SK-N-DZ (cell line): ENCODE measurements around the gene TECTB. TPM values are rescaled to one million over a fixed set of nuclear protein-coding genes. Genes with fewer than 3 reads are reported as not detected.
"Not testable (repeated sequence)": the region's sequence is repeated elsewhere in the genome, so short reads cannot be mapped to it uniquely, and the experiment has no call there.

Experiments used
- DNase-seq: peaks from one replicate; pipeline ENCODE4 v3.0.0-alpha.2; 2015; ENCODE audit warnings: low spot score
- polyA plus RNA-seq, 2 experiments: library from polyadenylated mRNA; depleted of rRNA; stranded (reverse); fragments of >200 nt; gene quantifications; 2 replicates each; pipeline ENCODE4 v1.2.3, GENCODE V29; 2014

TECTB gene
- not detected in 2 replicates for polyA plus RNA-seq (2014; cell fraction: cytosol; rRNA removed)
- polyA plus RNA-seq (2014; cell fraction: nucleus; rRNA removed): not detected in 2 replicates

DNA sequence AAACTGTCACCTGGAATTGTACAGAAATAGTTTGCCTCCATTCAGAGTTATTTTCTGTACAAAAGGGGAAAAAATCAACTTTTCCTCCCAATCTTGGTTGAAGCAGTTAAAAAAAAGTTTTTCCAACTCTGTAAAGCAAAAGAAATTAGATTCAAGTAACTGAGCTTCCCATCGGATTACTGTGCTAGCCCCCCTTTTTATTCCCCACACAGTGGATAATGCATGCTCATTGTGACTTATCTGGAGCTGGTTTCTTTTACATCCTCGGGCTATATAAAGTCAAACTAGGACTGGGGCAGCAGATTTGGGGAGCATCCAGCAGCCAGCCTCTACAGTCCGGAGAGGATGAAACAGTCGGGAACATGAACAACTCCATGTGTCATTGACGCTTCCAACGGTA, at the start of gene TECTB:
TECTB (plus strand) TSS at position 301 of the 400 bp plus-strand sequence. CDS start 335 bp downstream, outside the sequence.
- DNase-seq: no peak

- DNase-seq: no peak
Observed at GRCh38 chr10:112235141-112235540, 48.1 kb upstream of the TECTB start.

DNA sequence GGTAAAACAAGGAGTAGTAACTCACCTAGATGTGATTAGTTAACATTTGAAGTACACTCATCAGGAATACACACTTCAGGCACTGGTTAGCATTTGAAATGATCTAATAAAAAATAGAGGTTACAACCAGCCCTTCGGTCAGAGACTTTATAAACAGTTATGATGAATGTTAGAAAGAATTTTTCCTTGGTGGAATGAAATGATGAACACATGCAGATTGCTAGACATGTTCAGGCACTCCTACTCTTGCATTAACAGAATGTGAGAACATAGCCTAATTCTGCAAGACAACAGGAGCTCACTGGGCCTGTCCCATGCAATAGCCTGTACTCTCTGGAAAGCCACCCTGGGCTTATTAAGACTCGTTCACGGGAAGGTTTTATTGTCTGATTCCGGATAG, 47.3 kb upstream of the TECTB start:
- no peak for DNase-seq

GRCh38 chr10:112236486-112236885, 46.7 kb upstream of the TECTB start:
- DNase-seq: no peak

GRCh38 chr10:112239347-112239746, 43.9 kb upstream of the TECTB start:
- DNase-seq: no peak

DNA sequence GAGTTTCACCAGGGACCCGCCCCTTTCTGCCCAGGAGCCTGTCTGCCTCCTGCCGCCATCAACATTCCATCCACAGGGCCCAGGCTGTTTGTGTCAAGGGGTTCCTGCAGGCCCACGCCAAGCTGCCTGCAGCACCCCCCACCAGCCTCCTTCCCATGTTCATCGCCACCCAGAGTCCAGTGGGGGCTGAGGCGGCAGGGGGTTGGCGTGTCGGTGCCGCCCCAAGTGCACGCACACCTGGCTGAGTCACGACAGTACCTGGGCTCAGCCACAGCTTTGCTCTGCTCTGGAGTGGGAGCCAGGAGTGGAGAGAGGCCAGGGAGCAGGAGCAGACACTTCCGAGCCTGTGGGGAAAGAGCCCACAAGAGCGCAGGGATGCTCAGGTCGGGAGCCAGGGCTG, 42.8 kb upstream of the TECTB start:
- no peak for DNase-seq

GRCh38 chr10:112241651-112242341, 41.4 kb upstream of the TECTB start:
- no peak for DNase-seq

DNA sequence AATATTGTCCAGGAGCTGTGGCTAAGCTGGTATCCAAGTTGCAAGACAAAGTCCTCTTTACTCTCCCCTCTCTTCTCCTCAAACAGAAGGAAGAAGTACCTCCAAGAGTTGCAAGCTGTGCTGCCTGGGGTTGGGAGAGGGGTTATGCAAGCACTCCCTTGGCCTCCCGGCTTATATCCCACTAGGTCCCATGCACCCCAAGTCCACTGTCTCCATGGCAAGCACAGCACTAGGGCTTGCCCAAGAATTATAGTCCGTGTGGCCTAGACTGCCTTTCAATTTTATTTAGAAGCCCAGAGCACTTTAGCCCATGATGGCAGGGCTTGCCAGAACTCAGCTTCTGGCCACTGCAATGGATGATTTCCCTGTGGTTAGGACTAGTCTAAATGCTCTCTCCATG, 40.4 kb upstream of the TECTB start:
- no peak for DNase-seq

DNA sequence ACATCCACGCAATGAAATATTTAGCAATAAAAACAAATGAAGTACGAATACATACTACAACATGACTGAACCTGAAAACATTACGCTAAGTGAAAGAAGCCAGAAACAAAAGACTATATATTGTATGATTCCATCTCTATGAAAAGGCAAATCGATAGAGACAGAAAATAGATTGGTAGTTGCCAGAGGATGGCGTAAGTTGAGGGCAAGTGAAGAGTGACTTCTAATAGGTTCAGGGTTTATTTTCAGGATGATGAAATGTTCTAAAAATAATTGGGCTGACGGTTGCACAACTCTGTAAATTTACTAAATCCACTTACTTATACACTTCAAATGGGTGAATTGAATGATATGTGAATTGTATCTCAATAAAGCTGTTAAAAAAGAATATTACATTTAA, 39.5 kb upstream of the TECTB start:
- no peak for DNase-seq

DNA sequence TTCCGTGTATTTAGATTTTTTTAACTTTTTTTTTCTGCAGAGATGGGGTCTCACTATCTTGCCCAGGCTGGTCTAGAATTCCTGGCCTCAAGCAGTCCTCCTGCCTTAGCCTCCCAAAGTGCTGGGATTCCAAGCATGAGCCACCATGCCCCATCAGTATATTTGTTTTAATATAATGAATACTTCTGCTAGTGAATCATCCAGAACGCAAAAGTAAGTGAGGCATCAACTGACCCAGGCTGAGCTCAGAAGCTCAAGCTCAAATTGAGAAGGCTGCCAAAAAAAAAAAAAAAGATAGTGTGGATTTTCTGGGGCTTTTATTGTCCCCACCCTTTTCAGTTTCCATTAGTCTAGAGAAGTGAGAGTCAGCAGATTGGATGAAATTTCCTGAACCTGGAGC, 39.0 kb upstream of the TECTB start:
- DNase-seq: no peak

DNA sequence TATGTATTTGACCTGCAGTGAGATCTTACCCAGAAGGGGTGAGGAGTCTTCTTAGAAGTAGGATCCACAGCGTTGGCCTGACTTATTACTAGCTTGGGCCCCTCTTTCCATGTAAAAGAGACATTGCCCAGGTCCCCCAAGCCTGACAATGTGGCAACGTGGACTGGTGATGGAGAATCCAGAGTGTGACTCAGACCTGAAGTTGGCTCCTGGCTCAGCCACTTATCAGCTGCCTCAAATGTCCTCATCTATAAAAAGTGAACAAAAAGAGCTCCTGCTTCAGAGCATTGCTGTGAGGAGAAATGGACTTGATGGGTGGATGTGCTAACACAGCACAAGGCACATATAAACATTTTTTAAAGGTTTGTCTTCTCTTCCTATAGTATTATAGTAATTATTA, 35.4 kb upstream of the TECTB start:
- DNase-seq: no peak

DNA sequence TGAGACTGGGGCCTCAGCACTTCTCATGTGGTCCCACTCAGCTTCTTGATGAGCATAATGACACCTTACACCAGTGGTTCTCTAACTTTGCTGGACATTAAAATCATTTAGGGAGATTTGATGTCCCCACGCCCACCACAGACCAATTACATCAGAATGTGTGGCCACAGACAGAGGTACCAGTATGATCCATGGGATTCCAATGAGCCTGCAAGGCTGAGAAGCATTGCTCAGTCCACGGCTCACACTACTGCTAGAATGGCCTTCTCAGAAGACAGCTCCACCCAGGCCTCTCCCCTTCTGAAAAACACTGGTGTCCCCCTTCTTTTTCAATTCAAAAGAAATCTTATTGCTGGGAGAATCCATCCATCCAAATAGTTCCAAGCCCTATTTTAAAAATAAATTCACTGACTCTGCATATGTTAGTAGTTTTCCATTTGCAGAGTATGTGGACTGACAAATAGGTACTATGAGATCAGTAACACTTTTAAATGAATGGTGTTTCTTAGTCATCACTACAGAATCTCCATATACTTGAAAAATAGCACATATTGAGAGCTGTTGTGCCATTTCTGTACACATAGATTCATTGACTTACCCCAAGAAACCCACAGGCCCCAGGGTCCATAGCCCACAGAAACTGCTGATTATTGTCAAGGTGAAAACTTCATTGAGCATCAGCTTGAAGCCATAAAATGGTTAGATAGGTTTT, 34.5 kb upstream of the TECTB start:
- no peak for DNase-seq

DNA sequence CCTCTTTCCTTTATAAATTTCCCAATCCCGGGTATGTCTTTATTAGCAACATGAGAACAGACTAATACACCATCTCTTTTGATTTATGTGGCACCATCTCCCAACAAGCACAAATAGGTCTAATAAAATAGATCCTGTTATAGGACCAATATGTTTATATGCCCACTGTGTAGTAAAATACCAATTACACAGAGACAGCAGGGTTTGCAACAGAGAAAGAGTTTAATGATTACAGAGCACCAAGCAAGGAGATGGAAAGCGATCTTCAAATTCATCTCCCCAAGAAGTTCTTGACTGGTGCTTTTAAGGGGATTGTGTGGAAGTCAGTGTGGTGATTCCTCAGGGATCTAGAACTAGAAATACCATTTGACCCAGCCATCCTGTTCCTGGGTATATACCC, 33.5 kb upstream of the TECTB start:
- DNase-seq: no peak

DNA sequence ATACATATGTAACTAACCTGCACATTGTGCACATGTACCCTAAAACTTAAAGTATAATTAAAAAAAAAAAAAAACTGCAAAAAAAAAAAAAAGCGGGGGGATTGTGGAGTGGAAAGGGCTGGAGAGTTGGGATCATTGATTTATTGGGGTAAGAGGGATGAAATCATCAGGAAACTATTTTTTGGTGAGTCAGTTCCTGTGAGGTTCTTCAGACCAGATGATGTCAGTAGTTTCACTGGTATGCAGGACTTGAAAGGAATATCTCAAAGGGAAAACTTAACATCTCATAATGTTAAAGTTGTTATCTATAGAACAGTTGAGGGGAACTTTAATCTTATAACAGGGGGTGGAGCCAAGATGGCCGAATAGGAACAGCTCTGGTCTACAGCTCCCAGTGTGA, 32.6 kb upstream of the TECTB start:
- no peak for DNase-seq

DNA sequence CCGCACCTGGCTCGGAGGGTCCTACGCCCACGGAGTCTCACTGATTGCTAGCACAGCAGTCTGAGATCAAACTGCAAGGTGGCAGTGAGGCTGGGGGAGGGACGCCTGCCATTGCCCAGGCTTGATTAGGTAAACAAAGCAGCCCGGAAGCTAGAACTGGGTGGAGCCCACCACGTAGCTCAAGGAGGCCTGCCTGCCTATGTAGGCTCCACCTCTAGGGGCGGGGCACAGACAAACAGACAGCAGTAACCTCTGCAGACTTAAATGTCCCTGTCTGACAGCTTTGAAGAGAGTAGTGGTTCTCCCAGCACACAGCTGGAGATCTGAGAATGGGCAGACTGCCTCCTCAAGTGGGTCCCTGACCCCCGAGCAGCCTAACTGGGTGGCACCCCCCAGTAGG, 32.0 kb upstream of the TECTB start:
- DNase-seq: not testable (repeated sequence)

DNA sequence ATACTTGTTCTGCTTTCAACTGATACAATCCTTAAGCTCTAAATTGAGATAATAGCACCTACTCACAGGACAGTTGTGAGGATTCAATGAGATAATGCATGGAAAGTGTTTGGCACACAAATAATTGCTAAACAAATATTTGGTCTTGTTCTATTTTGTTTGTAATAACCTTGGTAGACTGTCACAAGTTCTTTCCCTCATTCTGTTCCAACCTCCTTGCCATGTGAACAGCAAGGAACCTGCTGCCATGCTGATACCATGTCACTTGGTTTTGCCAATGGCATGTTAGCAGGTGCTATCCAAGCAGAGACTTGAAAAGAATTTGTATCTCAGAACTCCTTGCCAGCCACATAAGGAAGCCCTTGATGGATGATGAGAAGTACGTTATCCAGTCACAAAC, 24.8 kb upstream of the TECTB start:
- no peak for DNase-seq

GRCh38 chr10:112259688-112260087, 23.5 kb upstream of the TECTB start:
- no peak for DNase-seq

DNA sequence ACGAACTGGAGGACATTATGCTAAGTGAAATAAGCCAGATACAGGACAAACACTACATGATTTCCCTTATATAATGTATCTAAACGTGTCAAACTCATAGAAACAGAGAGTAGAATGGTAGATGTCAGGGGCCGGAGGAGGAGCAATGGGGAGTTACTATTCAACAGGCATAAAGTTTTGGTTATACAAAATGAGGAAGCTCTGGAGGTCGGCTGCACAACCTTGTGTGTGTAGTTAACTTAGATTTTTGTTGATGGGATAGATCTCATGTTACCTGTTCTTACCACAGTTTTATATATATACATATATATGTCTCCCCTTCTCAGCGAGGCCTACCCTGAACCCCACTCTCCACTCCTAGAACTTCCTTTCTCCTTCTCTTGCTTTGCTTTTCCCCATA, 22.4 kb upstream of the TECTB start:
- DNase-seq: no peak

GRCh38 chr10:112261281-112261822, 21.8 kb upstream of the TECTB start:
- DNase-seq: no peak

DNA sequence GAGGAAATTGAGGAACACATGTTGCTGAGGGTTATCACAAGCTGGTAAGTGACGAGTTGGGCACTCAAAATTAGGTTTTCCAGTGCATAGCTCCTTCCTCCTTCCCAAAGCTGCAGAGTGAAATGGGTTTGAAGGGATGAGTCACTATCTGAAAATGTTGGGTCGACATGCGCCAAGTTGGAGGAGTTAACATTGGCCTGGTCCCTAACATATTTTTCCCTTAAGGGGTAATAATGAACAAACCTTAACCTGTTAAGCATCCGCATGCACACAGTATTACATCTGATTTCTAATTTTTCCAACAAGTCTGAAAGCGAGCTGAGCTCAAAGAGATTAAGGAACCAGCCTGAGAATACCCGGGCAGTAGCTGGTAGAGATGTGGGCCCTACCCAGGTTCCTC, 20.7 kb upstream of the TECTB start:
- no peak for DNase-seq

GRCh38 chr10:112265745-112266144, 17.5 kb upstream of the TECTB start:
- peak; percentile 57 for DNase-seq

DNA sequence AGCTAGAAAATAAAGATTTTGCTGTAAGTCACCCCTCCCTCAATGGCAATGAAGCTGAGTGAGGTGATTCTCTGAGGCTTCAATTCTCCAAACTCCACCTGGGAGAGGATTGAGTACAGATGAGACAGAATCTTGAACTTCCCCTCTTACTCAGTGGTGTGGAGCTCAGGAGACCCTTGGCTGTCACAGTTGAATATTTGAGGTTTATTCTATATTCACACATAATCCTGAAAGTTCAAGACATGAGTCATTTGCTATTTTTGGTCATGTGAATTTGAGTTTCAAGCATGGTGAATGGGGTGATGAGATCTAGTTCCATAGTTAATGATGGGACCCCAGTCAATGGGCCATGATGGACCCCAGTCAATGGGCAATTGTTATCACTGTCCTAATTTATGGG, 13.9 kb upstream of the TECTB start:
- DNase-seq: no peak

DNA sequence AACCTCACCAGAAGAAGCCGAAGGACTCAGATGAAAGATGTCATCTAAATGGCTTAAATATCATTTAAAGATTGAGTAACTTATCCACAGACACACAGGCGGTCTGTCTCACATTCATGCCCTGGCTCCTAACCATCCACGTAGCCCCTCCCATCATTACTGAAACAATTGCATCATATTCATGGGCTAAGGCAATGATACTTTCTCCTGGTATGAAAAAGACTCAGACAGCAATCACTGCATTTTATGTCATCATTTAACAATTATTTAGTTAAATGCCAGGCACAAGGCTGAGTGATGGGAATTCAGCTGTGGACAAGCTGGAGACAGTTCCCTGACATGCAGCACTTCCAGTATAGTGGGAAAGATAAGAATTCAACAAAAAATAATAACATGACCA, 11.2 kb upstream of the TECTB start:
- DNase-seq: no peak
